DMS153 treated with DMSO at 0.1 percent for 48 hours (cell line): ENCODE measurements around the gene HCFC1.
A peak's percentile ranks its signal among the peaks of the same experiment; 100 is the strongest.

Experiments used
- DNase-seq: peaks from one replicate; lab custom pipeline; 2025; ENCODE audit not compliant: unreplicated experiment; lab: John Stamatoyannopoulos, UW

Gene HCFC1

GRCh38 chrX:153974726-153975286 lies 3.2 kb upstream of the HCFC1 start:
- no peak for DNase-seq

GRCh38 chrX:153974003-153974725 lies 2.5 kb upstream of the HCFC1 start:
- DNase-seq, result no peak

- DNase-seq, result peak; percentile 43
Measured at GRCh38 chrX:153973127-153974002, 1.7 kb upstream of the HCFC1 start.

- peak; percentile 90 for DNase-seq
Measured at GRCh38 chrX:153972368-153973126, 929 bp upstream of the HCFC1 start, which contains the start of gene TMEM187. TSS of gene TMEM187 (plus strand) at chrX:153972754. CDS start at chrX:153982063, 9,309 bp downstream.

GRCh38 chrX:153971124-153971449 lies 531 bp downstream of the HCFC1 start:
- peak; percentile 64 for DNase-seq

GRCh38 chrX:153970357-153971123 lies 1.1 kb downstream of the HCFC1 start:
- DNase-seq, result peak; percentile 42

GRCh38 chrX:153969904-153970356 lies 1.7 kb downstream of the HCFC1 start:
- DNase-seq, result no peak

GRCh38 chrX:153969125-153969903 lies 2.3 kb downstream of the HCFC1 start:
- DNase-seq, result no peak

GRCh38 chrX:153968754-153969124 lies 2.9 kb downstream of the HCFC1 start:
- no peak for DNase-seq

GRCh38 chrX:153968255-153968654 lies 3.4 kb downstream of the HCFC1 start:
- DNase-seq, result no peak

- DNase-seq, result no peak
Measured at GRCh38 chrX:153967536-153968224, 3.9 kb downstream of the HCFC1 start.

- no peak for DNase-seq
Measured at GRCh38 chrX:153966841-153967535, 4.6 kb downstream of the HCFC1 start.

- no peak for DNase-seq
Measured at GRCh38 chrX:153966283-153966688, 5.3 kb downstream of the HCFC1 start.

- no peak for DNase-seq
Measured at GRCh38 chrX:153965406-153965805, 6.2 kb downstream of the HCFC1 start.

GRCh38 chrX:153964105-153964504 lies 7.5 kb downstream of the HCFC1 start:
- DNase-seq, result no peak

GRCh38 chrX:153963546-153963945 lies 8.1 kb downstream of the HCFC1 start:
- DNase-seq, result no peak

GRCh38 chrX:153961292-153961691 lies 10.3 kb downstream of the HCFC1 start:
- DNase-seq, result no peak

GRCh38 chrX:153960786-153961185 lies 10.8 kb downstream of the HCFC1 start:
- no peak for DNase-seq
